Stimulated activated CD8-positive, alpha-beta memory T cell treated with anti-CD3 and anti-CD28 coated beads, Interleukin-15, amount 100 ng/mL, for 48 hours (primary cell): ENCODE results near the gene PLIN4.

Experiments
- DNase-seq, 2 donors: peaks; one replicate each; pipeline ENCODE4 v3.0.0-alpha.2; 2020; ENCODE audit warnings: low read depth in 2 of 2

PLIN4 gene

GRCh38 chr19:4492337-4493103 lies 25.8 kb downstream of the PLIN4 start:
- DNase-seq = no peak

GRCh38 chr19:4491446-4491845 lies 26.8 kb downstream of the PLIN4 start:
- no peak for DNase-seq

- DNase-seq = no peak
These were observed 29.8 kb downstream of the PLIN4 start for GRCh38 chr19:4488496-4488895.

GRCh38 chr19:4487572-4487971 lies 30.7 kb downstream of the PLIN4 start:
- DNase-seq = no peak

GRCh38 chr19:4483385-4483784 lies 34.9 kb downstream of the PLIN4 start:
- DNase-seq = no peak

- DNase-seq = no peak
These were observed 35.4 kb downstream of the PLIN4 start for GRCh38 chr19:4482721-4483364.

- no peak for DNase-seq
These were observed 41.1 kb downstream of the PLIN4 start for GRCh38 chr19:4477034-4477801.

- peak in 1 of 2 donors; percentile 17 for DNase-seq
These were observed 43.7 kb downstream of the PLIN4 start for GRCh38 chr19:4474514-4475022.

- DNase-seq = no peak
These were observed 44.3 kb downstream of the PLIN4 start for GRCh38 chr19:4473763-4474513.

- no peak for DNase-seq
These were observed 45.1 kb downstream of the PLIN4 start for GRCh38 chr19:4473011-4473762.

GRCh38 chr19:4472174-4472974 lies 45.9 kb downstream of the PLIN4 start, which contains the start of gene HDGFL2:
TSS of gene HDGFL2 (plus strand) at chr19:4472297. CDS start at chr19:4472351, 54 bp downstream.
- DNase-seq = no peak

GRCh38 chr19:4471403-4472173 lies 46.7 kb downstream of the PLIN4 start:
- peak; percentile 96 to 97 for DNase-seq

GRCh38 chr19:4467835-4468234 lies 50.5 kb downstream of the PLIN4 start:
- DNase-seq = no peak

- DNase-seq = no peak
These were observed 53.3 kb downstream of the PLIN4 start for GRCh38 chr19:4464815-4465581.

- peak; percentile 97 to 98 for DNase-seq
These were observed 60.5 kb downstream of the PLIN4 start, which contains the start of gene UBXN6 for GRCh38 chr19:4457654-4458395. TSS of gene UBXN6 (minus strand) at chr19:4457794. CDS start at chr19:4457697, 97 bp downstream.

- DNase-seq = peak in 1 of 2 donors; percentile 9
These were observed 61.2 kb downstream of the PLIN4 start for GRCh38 chr19:4456843-4457653.

GRCh38 chr19:4456476-4456842 lies 61.8 kb downstream of the PLIN4 start:
- no peak for DNase-seq
